Measurements from ENCODE around the gene CCNDBP1.
"Not testable (repeated sequence)": the region's sequence is repeated elsewhere in the genome, so short reads cannot be mapped to it uniquely, and the experiment has no call there.

- TF ChIP-seq CTCF, POLR2A (IDR thresholded peaks at IDR 0.05): not testable (repeated sequence)
Observed at GRCh38 chr15:43198556-43198955, 13.4 kb downstream of the CCNDBP1 start.
